ENCODE data around the gene ZBTB17.

GRCh38 chr1:15962176-15962575, 13.7 kb downstream of the ZBTB17 start:
- TF ChIP-seq EP300 (IDR thresholded peaks at IDR 0.05; ENCODE audit: low read depth): no peak
- TF ChIP-seq CTCF (IDR thresholded peaks at IDR 0.05): no peak

Measured in transverse colon (tissue), 3 donors.